Muscle layer of colon (tissue), 2 donors: ENCODE data around the gene MX1.

Source experiments
- H3K27ac ChIP-seq: one replicate; pipeline ENCODE4 v1.7.0; 2013; ENCODE audit warnings: low read depth, mild to moderate bottlenecking, low read length, moderate library complexity
- H3K27me3 ChIP-seq, 2 donors: one replicate each; pipeline ENCODE4 v1.7.0; 2013; ENCODE audit warnings: low read length in 2 of 2, mild to moderate bottlenecking in 2 of 2; ENCODE audit not compliant: insufficient read depth in 2 of 2, control insufficient read depth in 1 of 2
- H3K36me3 ChIP-seq: one replicate; pipeline ENCODE4 v1.7.0; 2013; ENCODE audit warnings: mild to moderate bottlenecking, low read length; ENCODE audit not compliant: insufficient read depth
- H3K4me1 ChIP-seq: one replicate; pipeline ENCODE4 v1.7.0; 2013; ENCODE audit warnings: mild to moderate bottlenecking, low read length; ENCODE audit not compliant: insufficient read depth
- H3K4me3 ChIP-seq, 2 donors: one replicate each; pipeline ENCODE4 v1.7.0; 2013; ENCODE audit warnings: low read length in 2 of 2, low read depth in 1 of 2, mild to moderate bottlenecking in 1 of 2, moderate library complexity in 1 of 2
- H3K9ac ChIP-seq: one replicate; pipeline ENCODE4 v1.7.0; 2013; ENCODE audit warnings: low read length
- H3K9me3 ChIP-seq: one replicate; pipeline ENCODE4 v1.7.0; 2013; ENCODE audit warnings: mild to moderate bottlenecking, low read length
- donor health status: abdominal sarcoma.
- donor health status: Adenocarcinoma of cecum.

MX1 gene

DNA sequence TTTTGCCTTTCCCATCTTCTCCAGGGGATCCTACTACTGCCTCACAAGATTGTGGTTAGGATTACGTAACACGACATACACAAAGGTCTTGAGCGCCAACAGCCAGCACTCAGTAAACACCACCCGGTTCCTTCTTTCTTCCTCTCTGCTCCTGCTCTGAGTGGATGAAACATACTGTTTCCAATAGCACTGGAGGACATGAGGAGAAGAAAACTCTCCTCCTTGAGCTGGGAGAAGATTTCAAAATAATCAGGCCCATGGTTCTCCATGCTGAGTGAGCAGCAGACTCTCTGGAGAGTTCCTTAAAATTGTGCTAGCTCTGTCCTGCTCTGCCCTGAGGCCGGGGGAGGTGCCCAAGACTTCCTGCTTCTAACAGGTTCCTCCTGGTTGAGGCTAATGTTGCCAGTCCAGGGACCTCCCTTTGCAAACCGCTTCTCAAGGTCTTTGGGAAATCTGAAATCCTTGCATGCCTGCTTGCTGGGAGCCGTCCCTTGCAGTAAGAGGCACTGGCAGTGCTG lies 29.4 kb upstream of the MX1 start:
- Histone ChIP-seq H3K27ac (no peak overlapping the region), H3K9ac (no peak overlapping the region), H3K36me3 (no peaks in the 10 kb centered on the region), H3K4me1 (no peaks in the 10 kb centered on the region), H3K27me3 (no peaks in the 10 kb centered on the region), H3K4me3 (no peak overlapping the region), H3K9me3 (no peaks in the 10 kb centered on the region)

DNA sequence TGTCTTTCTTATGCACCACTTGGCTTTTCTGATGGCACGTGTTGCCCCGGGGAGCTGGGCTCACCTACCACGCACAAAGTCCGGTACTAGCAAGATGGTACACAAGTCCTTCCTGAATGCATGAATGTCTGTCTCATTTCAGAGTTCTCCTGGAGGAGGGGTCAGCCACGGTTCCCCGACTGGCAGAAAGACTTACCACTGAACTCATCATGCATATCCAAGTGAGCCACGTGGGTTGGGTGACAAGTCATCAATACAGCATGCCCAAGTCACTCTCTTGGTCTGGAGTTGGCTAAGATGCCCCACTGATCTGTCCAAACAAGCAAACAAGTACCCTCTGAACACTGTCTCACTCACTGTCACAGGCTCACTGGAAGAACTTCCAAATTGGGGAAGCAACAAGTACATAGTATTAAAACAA lies 28.6 kb upstream of the MX1 start:
- Histone ChIP-seq H3K9ac (no peak overlapping the region), H3K9me3 (no peaks in the 10 kb centered on the region), H3K36me3 (no peaks in the 10 kb centered on the region), H3K4me3 (no peak overlapping the region), H3K4me1 (no peaks in the 10 kb centered on the region), H3K27me3 (no peaks in the 10 kb centered on the region), H3K27ac (no peak overlapping the region)

DNA sequence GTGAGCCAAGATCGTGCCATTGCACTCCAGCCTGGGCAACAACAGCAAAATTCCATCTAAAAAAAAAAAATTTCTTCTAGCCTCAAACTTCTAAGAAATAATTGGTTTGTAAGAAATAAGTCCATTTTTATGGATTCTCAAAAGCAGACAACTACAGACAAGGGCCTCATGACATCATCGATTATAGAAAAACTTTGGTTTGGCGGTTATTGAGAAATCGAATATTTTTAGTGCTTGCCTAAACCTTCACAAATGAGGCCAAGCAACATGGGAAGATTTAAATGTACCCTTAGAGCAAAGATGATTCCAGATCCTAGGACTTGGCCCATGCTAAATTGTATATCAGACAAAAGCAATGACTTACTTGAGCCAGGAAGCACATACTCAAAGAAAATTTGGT lies 27.8 kb upstream of the MX1 start:
- Histone ChIP-seq H3K4me3 (no peak overlapping the region), H3K9me3 (no peaks in the 10 kb centered on the region), H3K27me3 (no peaks in the 10 kb centered on the region), H3K9ac (no peak overlapping the region), H3K36me3 (peaks cover 3% of the 10 kb centered on the region), H3K4me1 (no peaks in the 10 kb centered on the region), H3K27ac (no peak overlapping the region)

DNA sequence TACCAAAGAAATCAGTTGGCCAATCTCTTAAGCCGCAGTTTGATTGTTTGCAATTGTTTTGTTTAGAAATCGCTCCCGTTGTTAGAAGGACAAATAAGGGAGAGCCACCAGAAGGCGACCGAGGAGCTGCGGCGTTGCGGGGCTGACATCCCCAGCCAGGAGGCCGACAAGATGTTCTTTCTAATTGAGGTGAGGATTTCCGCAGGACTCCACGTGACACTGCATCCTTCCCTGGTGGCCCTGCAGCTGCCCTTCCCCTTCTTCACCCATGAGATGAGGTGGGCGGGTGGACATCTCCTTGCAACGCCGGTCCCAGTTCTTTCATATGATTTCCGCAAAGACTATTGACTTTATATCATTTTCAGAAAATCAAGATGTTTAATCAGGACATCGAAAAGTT lies 27.2 kb upstream of the MX1 start:
- Histone ChIP-seq H3K9me3 (no peaks in the 10 kb centered on the region), H3K9ac (no peak overlapping the region), H3K27me3 (no peaks in the 10 kb centered on the region), H3K36me3 (peaks cover 7% of the 10 kb centered on the region), H3K27ac (no peak overlapping the region), H3K4me3 (no peak overlapping the region), H3K4me1 (no peaks in the 10 kb centered on the region)

DNA sequence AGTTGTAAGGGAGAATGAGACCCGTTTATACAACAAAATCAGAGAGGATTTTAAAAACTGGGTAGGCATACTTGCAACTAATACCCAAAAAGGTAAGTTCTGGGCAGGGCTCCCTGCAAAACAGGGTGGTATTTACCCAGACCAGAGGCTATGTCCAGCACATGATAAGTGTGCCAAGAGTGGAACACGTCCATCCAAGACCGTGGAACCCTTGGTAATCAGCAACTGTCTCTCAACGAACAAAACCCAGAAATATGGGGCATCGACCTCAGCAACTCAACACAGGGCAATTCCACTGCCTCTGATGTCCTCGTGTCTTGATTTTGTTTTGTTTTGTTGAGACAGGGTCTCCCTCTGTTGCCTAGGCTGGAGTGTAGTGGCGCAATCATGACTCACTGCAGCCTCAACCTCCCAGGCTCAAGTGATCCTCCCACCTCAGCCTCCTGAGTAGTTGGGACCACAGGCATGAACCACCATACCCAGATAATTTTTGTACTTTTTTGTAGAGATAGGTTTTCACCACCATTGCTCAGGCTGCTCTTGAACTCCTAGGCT lies 26.7 kb upstream of the MX1 start:
- H3K27me3 ChIP-seq, result no peaks in the 10 kb centered on the region
- H3K36me3 ChIP-seq, result peaks cover 7% of the 10 kb centered on the region
- no peak overlapping the region for H3K9ac ChIP-seq
- no peaks in the 10 kb centered on the region for H3K9me3 ChIP-seq
- no peaks in the 10 kb centered on the region for H3K4me1 ChIP-seq
- H3K4me3 ChIP-seq, result no peak overlapping the region
- no peak overlapping the region for H3K27ac ChIP-seq

DNA sequence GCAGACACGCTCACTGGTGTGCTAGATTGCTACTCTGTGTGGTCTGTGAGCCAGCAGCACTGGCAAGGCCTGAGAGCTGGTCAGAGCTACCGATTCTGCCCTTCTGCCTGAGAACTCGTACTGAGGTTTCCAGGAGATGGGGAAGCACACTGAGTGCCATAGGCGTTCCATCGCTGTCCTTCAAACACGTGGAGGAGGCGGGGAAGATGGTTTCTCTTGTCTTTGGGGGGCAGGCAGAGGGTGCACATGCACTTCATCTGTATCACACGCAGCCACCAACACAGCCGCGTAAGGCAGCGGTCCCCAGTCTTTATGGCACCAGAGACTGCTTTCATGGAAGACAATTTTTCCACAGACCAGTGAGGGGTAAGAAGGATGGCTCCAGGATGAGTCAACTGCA lies 23.8 kb upstream of the MX1 start:
- H3K4me1 ChIP-seq, result no peaks in the 10 kb centered on the region

DNA sequence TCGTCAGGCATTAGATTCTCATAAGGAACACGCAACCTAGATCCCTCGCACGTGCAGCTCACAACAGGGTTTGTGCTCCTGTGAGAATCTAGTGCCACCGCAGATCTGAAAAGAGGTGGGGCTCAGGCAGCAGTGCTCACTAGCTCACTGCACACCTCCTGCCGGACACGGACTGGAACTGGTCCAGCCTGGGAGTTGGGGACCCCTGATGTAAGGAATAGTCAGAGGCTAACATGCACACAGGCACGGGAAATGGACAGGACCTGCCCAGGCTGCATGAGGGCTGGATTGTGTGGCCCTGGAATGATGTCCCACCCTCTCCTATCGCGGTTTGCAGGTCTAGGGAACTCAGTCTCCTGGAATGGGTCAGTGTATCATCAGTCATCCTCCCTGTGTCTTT lies 23.2 kb upstream of the MX1 start:
- Histone ChIP-seq H3K27me3 (no peaks in the 10 kb centered on the region), H3K36me3 (peaks cover 7% of the 10 kb centered on the region)

More for the DNA sequence above, 23.8 kb upstream of the MX1 start:
- no peak overlapping the region for H3K4me3 ChIP-seq
- H3K27me3 ChIP-seq, result no peaks in the 10 kb centered on the region
- H3K36me3 ChIP-seq, result peaks cover 7% of the 10 kb centered on the region
- no peaks in the 10 kb centered on the region for H3K9me3 ChIP-seq
- H3K9ac ChIP-seq, result no peak overlapping the region
- no peak overlapping the region for H3K27ac ChIP-seq

DNA sequence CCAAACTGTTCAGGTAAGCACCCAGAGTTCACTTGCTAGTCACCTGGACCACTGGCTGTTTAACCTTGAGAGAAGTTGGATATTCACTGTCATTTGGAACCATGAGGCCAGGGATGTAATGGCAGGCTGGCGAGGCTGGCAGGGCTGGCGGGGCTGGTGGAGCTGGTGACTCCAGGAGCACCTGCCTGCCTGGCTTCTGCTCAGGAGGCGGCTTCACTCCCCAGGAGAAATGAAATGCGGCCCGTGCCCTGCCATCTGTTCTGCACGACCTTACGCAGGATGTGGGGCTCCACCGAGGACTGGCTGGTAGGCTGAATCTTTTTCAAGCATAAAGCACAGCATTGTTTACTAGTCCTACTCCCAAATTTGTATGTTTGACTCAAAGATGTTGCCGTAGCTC lies 22.7 kb upstream of the MX1 start:
- Histone ChIP-seq H3K9ac (no peak overlapping the region), H3K4me1 (no peaks in the 10 kb centered on the region), H3K36me3 (peaks cover 7% of the 10 kb centered on the region), H3K27me3 (no peaks in the 10 kb centered on the region), H3K4me3 (no peak overlapping the region), H3K27ac (no peak overlapping the region), H3K9me3 (no peaks in the 10 kb centered on the region)

More for the DNA sequence above, 23.2 kb upstream of the MX1 start:
- Histone ChIP-seq H3K27ac (no peak overlapping the region), H3K4me3 (no peak overlapping the region), H3K4me1 (no peaks in the 10 kb centered on the region), H3K9ac (no peak overlapping the region), H3K9me3 (no peaks in the 10 kb centered on the region)

DNA sequence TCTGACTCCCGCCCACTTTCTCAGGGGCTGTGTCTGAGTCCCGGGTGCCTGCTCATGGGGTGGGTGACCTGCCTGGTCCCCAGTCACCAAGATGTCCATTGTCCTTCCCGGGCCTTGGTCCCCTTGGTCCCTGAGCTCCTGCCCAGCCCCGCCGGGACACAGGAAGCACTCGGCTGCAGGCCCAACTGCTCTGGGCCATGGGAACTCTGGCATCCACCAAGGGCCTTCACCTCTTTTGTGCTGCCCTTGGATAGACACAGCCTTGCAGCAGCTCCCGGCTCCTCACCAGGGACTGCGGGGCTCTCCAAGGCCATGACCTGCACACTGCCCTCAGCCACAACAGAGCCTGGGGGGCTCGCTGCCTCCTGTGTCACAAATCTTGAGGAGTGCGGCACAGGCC lies 22.1 kb upstream of the MX1 start:
- Histone ChIP-seq H3K4me1 (no peaks in the 10 kb centered on the region), H3K9ac (no peak overlapping the region), H3K9me3 (no peaks in the 10 kb centered on the region), H3K36me3 (peaks cover 7% of the 10 kb centered on the region), H3K27me3 (no peaks in the 10 kb centered on the region), H3K27ac (no peak overlapping the region), H3K4me3 (no peak overlapping the region)

DNA sequence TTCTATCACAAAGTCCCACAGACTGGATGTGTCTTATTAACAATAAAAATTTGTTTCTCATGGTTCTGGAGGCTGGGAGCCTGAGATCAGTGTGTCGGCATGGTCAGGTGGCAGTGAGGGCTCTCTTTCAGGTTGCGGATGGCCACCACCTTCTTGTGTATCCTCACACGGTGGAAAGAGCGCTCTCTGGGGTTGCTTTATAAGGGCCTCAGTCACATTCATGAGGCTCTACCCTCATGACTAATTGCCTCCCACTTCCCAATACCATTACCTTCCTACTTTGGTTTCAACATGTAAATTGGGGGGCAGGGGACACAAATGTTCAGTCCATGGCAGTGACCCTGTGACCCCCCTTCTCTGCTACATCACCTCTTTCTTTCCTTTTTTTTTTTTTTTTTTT lies 20.7 kb upstream of the MX1 start:
- Histone ChIP-seq H3K27me3 (no peaks in the 10 kb centered on the region), H3K27ac (no peak overlapping the region), H3K9me3 (no peaks in the 10 kb centered on the region), H3K36me3 (peaks cover 7% of the 10 kb centered on the region), H3K4me3 (no peak overlapping the region), H3K9ac (no peak overlapping the region), H3K4me1 (no peaks in the 10 kb centered on the region)

DNA sequence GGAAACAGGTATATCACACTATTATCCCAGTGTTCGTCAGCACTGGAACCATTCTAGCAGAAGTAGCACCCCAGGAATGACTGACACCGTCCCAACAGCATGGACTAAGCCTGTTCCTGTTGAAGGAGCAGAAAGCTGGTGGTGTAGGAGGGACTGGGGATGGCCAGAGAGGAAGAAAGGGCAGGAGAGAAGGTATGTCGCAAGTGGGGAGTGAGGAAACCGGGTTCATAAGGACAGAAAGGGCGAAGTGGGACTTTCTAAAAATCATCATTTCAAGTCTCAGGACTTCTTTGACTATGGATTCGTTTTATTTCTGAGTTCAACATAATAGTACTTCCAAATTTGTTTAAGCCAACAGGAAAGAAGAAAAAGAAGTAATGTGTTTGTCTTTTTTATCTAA lies 19.7 kb upstream of the MX1 start:
- Histone ChIP-seq H3K9ac (no peak overlapping the region), H3K9me3 (no peaks in the 10 kb centered on the region), H3K27me3 (no peaks in the 10 kb centered on the region), H3K4me3 (no peak overlapping the region), H3K36me3 (peaks cover 7% of the 10 kb centered on the region), H3K4me1 (no peaks in the 10 kb centered on the region), H3K27ac (no peak overlapping the region)
